HepG2 (cell line): Measurements from ENCODE around the gene OR1J2. TPM values are rescaled to one million over a fixed set of nuclear protein-coding genes. Genes with fewer than 3 reads are reported as not detected.
"Not testable (repeated sequence)": the region's sequence is repeated elsewhere in the genome, so short reads cannot be mapped to it uniquely, and the experiment has no call there.

ENCODE experiments used
- ATAC-seq: fragments of 200-7000 bp; cut with Tn5 transposase; 3 replicates; pipeline ENCODE4 v1.9.1; 2020; ENCODE audit warnings: mild to moderate bottlenecking, moderate library complexity
- BruUV-seq: library from RNA; stranded (reverse); fragments of 400-500 nt; replicated peaks from 2 replicates; lab custom pipeline; 2021; lab: Mats Ljungman, UMichigan
- CTCF ChIA-PET: fragments of 300-600 bp; formaldehyde crosslinking; extraction: SDS; loops from one replicate; lab custom pipeline; 2021; ENCODE audit warnings: low total read pairs, inconsistent platforms, low intra/inter-chr PET ratio; lab: Yijun Ruan, JAX
- POLR2A ChIA-PET: fragments of 350-600 bp; sonication (Branson Sonifier 250); formaldehyde crosslinking; loops from one replicate; lab custom pipeline; 2020; ENCODE audit warnings: antibody characterized with exemption, inconsistent platforms; lab: Yijun Ruan, JAX
- DNase-seq: peaks from one replicate; pipeline ENCODE4 v3.0.0-alpha.2; 2015; ENCODE audit warnings: low spot score
- FAIRE-seq: peaks from 3 replicates; lab custom pipeline; 2011; peaks lifted over from hg19 to GRCh38; lab: Jason Lieb, UNC
- H2AFZ ChIP-seq: one replicate; pipeline ENCODE4 v1.6.1; 2011; ENCODE audit warnings: low read length, inconsistent platforms
- H3K27ac ChIP-seq: fragments of 300-600 bp; 3 replicates; pipeline ENCODE4 v1.8.0; 2011; ENCODE audit warnings: mixed run types, mild to moderate bottlenecking, mixed read lengths, low read length, inconsistent platforms; ENCODE audit not compliant: insufficient read depth; ENCODE audit errors: extremely low read length
- H3K27me3 ChIP-seq, 2 experiments: fragments of 200-600 bp in 1 of 2; 2 replicates in 1 of 2; 3 replicates in 1 of 2; pipeline versions ENCODE4 v1.6.0 to v1.8.0; 2011; ENCODE audit warnings: low read length in 2 of 2, mild to moderate bottlenecking in 2 of 2, moderate library complexity in 2 of 2, inconsistent platforms in 1 of 2; ENCODE audit not compliant: insufficient read depth in 2 of 2, control insufficient read depth in 1 of 2
- H3K36me3 ChIP-seq, 2 experiments: fragments of 200-600 bp in 1 of 2; replicated peaks in 1 of 2; 2 replicates in 1 of 2; 3 replicates in 1 of 2; pipeline versions ENCODE4 v1.5.1 to v1.8.0; 2011; ENCODE audit warnings: low read length in 2 of 2, inconsistent platforms in 1 of 2; ENCODE audit not compliant: insufficient read depth in 2 of 2, control insufficient read depth in 1 of 2
- H3K4me1 ChIP-seq: 2 replicates; pipeline ENCODE4 v1.5.1; 2012; ENCODE audit warnings: low read length, inconsistent platforms; ENCODE audit not compliant: insufficient read depth
- H3K4me2 ChIP-seq: 2 replicates; pipeline ENCODE4 v1.6.0; 2011; ENCODE audit warnings: low read depth, low read length, inconsistent platforms
- H3K4me3 ChIP-seq, 3 experiments: fragments of 200-600 bp in 1 of 3; sonication (generic), shearing (Covaris generic) in 1 of 3; replicated peaks in 1 of 3; 2 replicates each; pipeline ENCODE4 v1.5.1; 2011 to 2016; ENCODE audit warnings: low read length in 3 of 3, inconsistent platforms in 2 of 3, low read depth in 2 of 3, mild to moderate bottlenecking in 2 of 3, control low read depth in 1 of 3, mixed read lengths in 1 of 3; ENCODE audit not compliant: insufficient read depth in 1 of 3
- H3K79me2 ChIP-seq: one replicate; pipeline ENCODE4 v1.6.1; 2011; ENCODE audit warnings: low read length, inconsistent platforms; ENCODE audit not compliant: insufficient read depth
- H3K9ac ChIP-seq: 2 replicates; pipeline ENCODE4 v1.6.0; 2011; ENCODE audit warnings: mild to moderate bottlenecking, low read depth, low read length, inconsistent platforms; ENCODE audit not compliant: insufficient read depth
- H3K9me3 ChIP-seq: 2 replicates; pipeline ENCODE4 v1.5.1; 2012; ENCODE audit warnings: mild to moderate bottlenecking, low read length
- H4K20me1 ChIP-seq: 2 replicates; pipeline ENCODE4 v1.6.0; 2011; ENCODE audit warnings: inconsistent platforms, mild to moderate bottlenecking, low read length, moderate library complexity; ENCODE audit not compliant: insufficient read depth
- ATF7 ChIP-seq, 2 experiments: fragments of 450-650 bp in 1 of 2; sonication (generic) in 1 of 2; formaldehyde crosslinking in 1 of 2; IDR thresholded peaks; 2 replicates each; pipeline versions ENCODE4 v1.4.0 to v1.6.1; 2016 to 2020; ENCODE audit warnings: antibody characterized with exemption in 1 of 2, mild to moderate bottlenecking in 1 of 2, missing genetic modification reagents in 1 of 2
- NBN ChIP-seq: fragments of 450-650 bp; conservative IDR thresholded peaks from 2 replicates; pipeline ENCODE4 v1.6.1; 2017
- WGBS: methylation state at CpG from one replicate; pipeline ENCODE4 v1.1.6; 2017; ENCODE audit warnings: low lambda C conversion rate; 5-methylcytosine and 5-hydroxymethylcytosine counted together
- in situ Hi-C: cut with HindIII; loops from 2 replicates; pipeline ENCODE4 v1.10.0; 2017; ENCODE audit warnings: low pct_unique_long_range_greater_than_20kb; ENCODE audit not compliant: extremely low pct_ligation_motif_present
- intact Hi-C: fragments of 100-400 bp; cut with micrococcal nuclease; formaldehyde crosslinking; loops from one replicate; pipeline ENCODE4 v1.10.0; 2022; ENCODE audit not compliant: unreplicated experiment
- polyA plus RNA-seq, 8 experiments: library from polyadenylated mRNA; depleted of rRNA in 3 of 8; stranded (reverse) in 7 of 8; unstranded in 1 of 8; fragments of >200 nt; fragmentation: Illumina TruSeq in 4 of 8; extraction: Trizol in 4 of 8; gene quantifications; 2 replicates each; pipeline versions ENCODE4 v1.2.1 to v1.2.3, GENCODE V29; 2011 to 2016; ENCODE audit warnings: low read depth in 4 of 8, missing spikeins in 1 of 8, mixed read lengths in 1 of 8; ENCODE audit not compliant: insufficient read depth in 1 of 8
- total RNA-seq, 5 experiments: library from RNA; depleted of rRNA; stranded (reverse); fragments of >200 nt; fragmentation: Illumina TruSeq; extraction: Trizol; gene quantifications; 2 replicates each; pipeline ENCODE4 v1.2.3, GENCODE V29; 2016; ENCODE audit warnings: low read depth in 1 of 5

Gene OR1J2
- total and polyA plus RNA-seq, 2 of the 13 experiments (the other 11 are each of a cell fraction or from before 2014, with no cell fraction given): not detected

- Histone ChIP-seq H3K4me2 (no peak overlapping the region), H3K27me3 (no peaks in the 10 kb centered on the region), H3K36me3 (no peaks in the 10 kb centered on the region), H3K9ac (no peak overlapping the region), H3K4me3 (no peak overlapping the region), H3K79me2 (no peaks in the 10 kb centered on the region), H3K27ac (no peak overlapping the region), H3K4me1 (no peaks in the 10 kb centered on the region), H3K9me3 (peaks cover 8% of the 10 kb centered on the region; the same call in 1 of the 2 replicates), H2AFZ (no peak overlapping the region), H4K20me1 (no peaks in the 10 kb centered on the region)
- DNase-seq: no peak
- no TSS peak for BruUV-seq
- ATAC-seq: no peak
- POLR2A ChIA-PET: no interaction called here
- FAIRE-seq: no peak
- CTCF ChIA-PET: no interaction called here
- WGBS: 0% methylated on average over 1 of the region's 1 CpG
- in situ Hi-C loops: no loop called here
- peak; percentile 89 for TF ChIP-seq ATF7 (IDR thresholded peaks at IDR 0.05)
- no peak for TF ChIP-seq ATF7 (CRISPR knock-in tag; IDR thresholded peaks at IDR 0.05)
- TF ChIP-seq NBN: no peak
- intact Hi-C loops: no loop called here
These were observed 25.5 kb downstream of the OR1J2 start for GRCh38 chr9:122536134-122536533.

DNA sequence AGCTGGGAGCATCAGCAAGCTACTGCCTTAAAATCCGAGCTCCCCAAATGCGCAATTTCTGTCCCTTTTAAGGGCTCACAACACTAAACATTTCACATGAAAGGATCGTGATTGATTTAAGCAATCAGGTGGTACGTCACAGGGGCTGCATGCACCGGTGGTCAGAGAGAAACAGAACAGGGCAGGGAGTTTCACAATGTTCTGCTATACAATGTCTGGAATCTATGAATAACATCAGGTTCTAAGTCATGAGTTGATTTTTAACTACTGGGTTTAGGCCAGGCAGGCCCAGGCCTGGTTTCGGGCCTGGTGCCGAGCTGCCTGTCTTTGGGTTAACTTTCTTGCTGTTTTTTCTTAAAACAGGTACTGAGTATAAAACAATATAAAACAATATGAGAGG, 26.5 kb downstream of the OR1J2 start:
- intact Hi-C loops, H3K36me3 ChIP-seq, DNase-seq, H3K27ac ChIP-seq, ATAC-seq, H3K79me2 ChIP-seq, in situ Hi-C loops, H3K4me1 ChIP-seq, H3K4me3 ChIP-seq, BruUV-seq, CTCF ChIA-PET, H3K9me3 ChIP-seq, H3K27me3 ChIP-seq, H3K4me2 ChIP-seq, FAIRE-seq, H3K9ac ChIP-seq, H4K20me1 ChIP-seq, H2AFZ ChIP-seq, POLR2A ChIA-PET: not testable (repeated sequence)
- 3% methylated on average over 7 of the region's 7 CpGs for WGBS
